K562 (cell line): Measurements from ENCODE around the gene OR2J3.

Source experiments
- NR2F6 ChIP-seq: fragments of 450-650 bp; formaldehyde crosslinking; IDR thresholded peaks from 2 replicates; pipeline ENCODE4 v1.4.0; 2020; ENCODE audit warnings: mild to moderate bottlenecking
- PHF8 ChIP-seq: fragments of 200-600 bp; sonication (generic); IDR thresholded peaks from 2 replicates; pipeline ENCODE4 v1.6.1; 2012; ENCODE audit warnings: mixed run types, mild to moderate bottlenecking, inconsistent platforms, low read length, moderate library complexity, borderline replicate concordance
- SMARCB1 ChIP-seq: IDR thresholded peaks from 2 replicates; pipeline ENCODE4 v1.6.1; 2011; ENCODE audit warnings: improper control_type of control experiment, low read depth; ENCODE audit not compliant: insufficient read length
- ZNF644 ChIP-seq: fragments of 200-800 bp; sonication (Bioruptor generic); IDR thresholded peaks from 2 replicates; pipeline ENCODE4 v1.6.1; 2016; ENCODE audit warnings: low read depth, missing genetic modification characterization, missing compliant biosample characterization

- no peak for TF ChIP-seq SMARCB1
- no peak for TF ChIP-seq NR2F6 (CRISPR knock-in tag)
- no peak for TF ChIP-seq ZNF644 (tag)
- no peak for TF ChIP-seq PHF8
These were observed 29.9 kb downstream of the OR2J3 start for GRCh38 chr6:29137724-29138123.
